ENCODE results near the gene ORAI2. TPM values are rescaled to one million over a fixed set of nuclear protein-coding genes. Genes with fewer than 3 reads are reported as not detected.

The ORAI2 gene
- total and polyA plus RNA-seq, 8 donors = 8.8 to 38.2 (median 13.2) TPM

DNA sequence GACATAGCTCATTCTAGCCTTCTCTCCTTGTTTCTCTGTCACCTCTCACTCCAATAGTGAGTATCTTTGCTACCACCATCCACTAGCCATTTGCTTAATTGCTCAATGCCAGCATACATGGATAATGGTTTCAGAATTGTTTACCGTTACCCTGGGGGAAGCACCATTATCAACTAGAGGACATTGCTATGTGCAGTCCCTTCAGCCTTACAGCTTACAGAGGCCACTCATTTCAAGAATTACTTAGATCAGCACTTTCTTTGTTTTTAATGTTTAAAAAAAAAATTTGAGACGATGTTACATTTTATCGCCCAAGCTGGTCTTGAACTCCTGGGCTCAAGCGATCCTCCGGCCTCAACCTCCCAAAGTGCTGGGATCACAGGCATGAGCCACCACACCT, 14.8 kb upstream of the ORAI2 start:
- TF ChIP-seq, protein P1, sequence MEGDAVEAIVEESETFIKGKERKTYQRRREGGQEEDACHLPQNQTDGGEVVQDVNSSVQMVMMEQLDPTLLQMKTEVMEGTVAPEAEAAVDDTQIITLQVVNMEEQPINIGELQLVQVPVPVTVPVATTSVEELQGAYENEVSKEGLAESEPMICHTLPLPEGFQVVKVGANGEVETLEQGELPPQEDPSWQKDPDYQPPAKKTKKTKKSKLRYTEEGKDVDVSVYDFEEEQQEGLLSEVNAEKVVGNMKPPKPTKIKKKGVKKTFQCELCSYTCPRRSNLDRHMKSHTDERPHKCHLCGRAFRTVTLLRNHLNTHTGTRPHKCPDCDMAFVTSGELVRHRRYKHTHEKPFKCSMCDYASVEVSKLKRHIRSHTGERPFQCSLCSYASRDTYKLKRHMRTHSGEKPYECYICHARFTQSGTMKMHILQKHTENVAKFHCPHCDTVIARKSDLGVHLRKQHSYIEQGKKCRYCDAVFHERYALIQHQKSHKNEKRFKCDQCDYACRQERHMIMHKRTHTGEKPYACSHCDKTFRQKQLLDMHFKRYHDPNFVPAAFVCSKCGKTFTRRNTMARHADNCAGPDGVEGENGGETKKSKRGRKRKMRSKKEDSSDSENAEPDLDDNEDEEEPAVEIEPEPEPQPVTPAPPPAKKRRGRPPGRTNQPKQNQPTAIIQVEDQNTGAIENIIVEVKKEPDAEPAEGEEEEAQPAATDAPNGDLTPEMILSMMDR (IDR thresholded peaks at IDR 0.05) = no peak
- H3K27ac ChIP-seq = peak overlapping the region in 1 of 2 donors; percentile 37
- peaks cover 0 to 60% of the 10 kb centered on the region in 2 donors for H3K36me3 ChIP-seq
- intact Hi-C loops (cut with DNase I) = no loop called here
- no peak overlapping the region for H3K4me3 ChIP-seq
- H3K27me3 ChIP-seq = no peaks in the 10 kb centered on the region
- DNase-seq (no peak), ATAC-seq (no peak)
- no peaks in the 10 kb centered on the region for H3K9me3 ChIP-seq
- peaks cover 0 to 33% of the 10 kb centered on the region in 2 donors for H3K4me1 ChIP-seq

DNA sequence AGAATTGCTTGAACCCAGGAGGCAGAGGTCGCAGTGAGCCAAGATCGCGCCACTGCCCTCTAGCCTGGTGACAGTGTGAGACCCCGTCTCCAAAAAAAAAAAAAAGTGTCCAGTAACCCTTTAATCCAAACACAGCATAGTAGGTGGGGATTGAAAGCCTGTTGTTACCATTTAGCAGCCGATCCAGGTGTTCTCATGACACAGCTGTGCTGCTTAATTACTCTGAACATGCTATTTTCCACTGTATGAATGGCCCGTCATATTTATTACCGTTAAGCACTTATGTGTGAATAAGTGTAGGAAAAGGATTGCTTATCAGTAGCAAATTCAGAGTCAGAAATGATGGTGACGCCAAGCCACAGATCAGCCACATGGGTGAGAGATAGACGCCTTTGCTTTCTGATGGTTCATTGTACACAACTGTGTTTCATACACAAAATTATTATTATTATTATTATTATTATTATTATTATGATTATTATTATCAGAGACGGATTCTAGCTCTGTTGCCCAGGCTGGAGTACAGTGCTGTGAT, 11.6 kb upstream of the ORAI2 start:
- DNase-seq (no peak), ATAC-seq (no peak)
- Histone ChIP-seq H3K27me3 (no peaks in the 10 kb centered on the region), H3K27ac (peak overlapping the region in 1 of 2 donors; percentile 80), H3K9me3 (no peaks in the 10 kb centered on the region), H3K36me3 (peaks cover 0 to 61% of the 10 kb centered on the region in 2 donors), H3K4me1 (peaks cover 0 to 41% of the 10 kb centered on the region in 2 donors), H3K4me3 (no peak overlapping the region)
- TF ChIP-seq, protein P1 (IDR thresholded peaks at IDR 0.05) = no peak
- intact Hi-C loops (cut with DNase I) = no loop called here

DNA sequence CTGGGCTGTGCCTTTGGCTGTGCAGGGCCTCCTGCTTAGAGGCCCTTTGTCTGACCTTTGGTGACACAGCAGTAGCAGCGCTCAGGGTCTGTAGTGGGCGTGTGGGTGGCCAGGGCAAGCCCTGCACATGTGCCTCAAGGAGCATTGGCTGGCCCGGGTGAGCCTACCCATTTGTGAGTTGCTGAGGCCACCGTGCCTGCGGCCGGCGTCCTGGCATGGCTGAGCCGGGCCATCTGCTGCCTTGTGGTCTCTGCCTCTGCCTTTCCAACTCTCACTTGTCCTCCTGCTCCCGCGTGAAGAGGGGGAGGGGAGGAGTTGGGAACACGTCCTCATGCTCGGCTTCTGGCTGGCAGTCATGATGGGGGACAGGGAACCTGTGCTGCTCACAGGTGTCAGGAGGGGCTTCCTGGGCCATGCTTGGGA, 9.2 kb upstream of the ORAI2 start:
- H3K9me3 ChIP-seq = no peaks in the 10 kb centered on the region
- peak overlapping the region in 1 of 2 donors; percentile 97 for H3K27ac ChIP-seq
- DNase-seq (no peak), ATAC-seq (no peak)
- intact Hi-C loops (cut with DNase I) = no loop called here
- peaks cover 0 to 47% of the 10 kb centered on the region in 2 donors for H3K36me3 ChIP-seq
- H3K4me3 ChIP-seq = no peak overlapping the region
- TF ChIP-seq, protein P1 (IDR thresholded peaks at IDR 0.05) = no peak
- H3K27me3 ChIP-seq = no peaks in the 10 kb centered on the region
- H3K4me1 ChIP-seq = peaks cover 0 to 62% of the 10 kb centered on the region in 2 donors

DNA sequence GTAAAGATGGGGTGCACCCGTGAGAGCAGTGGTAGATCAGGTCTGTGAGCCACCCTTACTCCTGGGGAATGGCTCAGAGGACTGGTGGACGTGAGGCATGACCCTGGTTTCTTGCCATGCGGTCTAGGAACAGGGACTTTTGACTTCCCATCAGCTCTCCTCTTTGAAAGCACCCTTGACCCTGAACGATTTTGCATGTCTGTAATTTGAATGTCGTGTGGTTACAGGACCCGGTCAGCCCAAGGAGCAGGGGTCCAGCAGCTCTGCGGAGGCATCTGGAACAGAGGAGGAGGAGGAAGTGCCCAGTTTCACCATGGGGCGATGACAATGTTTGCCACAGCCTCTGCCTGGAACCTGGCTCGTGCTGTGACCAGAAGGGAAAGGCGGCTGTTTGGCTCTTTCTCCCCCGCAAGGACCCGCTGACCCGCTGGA, 8.6 kb upstream of the ORAI2 start:
- peak; percentile 15 for ATAC-seq
- TF ChIP-seq, protein P1 (IDR thresholded peaks at IDR 0.05) = no peak
- Histone ChIP-seq H3K4me1 (peaks cover 0 to 69% of the 10 kb centered on the region in 2 donors), H3K27me3 (no peaks in the 10 kb centered on the region), H3K9me3 (no peaks in the 10 kb centered on the region), H3K27ac (peak overlapping the region in 1 of 2 donors; percentile 97), H3K36me3 (peaks cover 0 to 46% of the 10 kb centered on the region in 2 donors), H3K4me3 (no peak overlapping the region)
- peak in 1 of 4 donors; percentile 51 for DNase-seq
- intact Hi-C loops (cut with DNase I) = no loop called here

DNA sequence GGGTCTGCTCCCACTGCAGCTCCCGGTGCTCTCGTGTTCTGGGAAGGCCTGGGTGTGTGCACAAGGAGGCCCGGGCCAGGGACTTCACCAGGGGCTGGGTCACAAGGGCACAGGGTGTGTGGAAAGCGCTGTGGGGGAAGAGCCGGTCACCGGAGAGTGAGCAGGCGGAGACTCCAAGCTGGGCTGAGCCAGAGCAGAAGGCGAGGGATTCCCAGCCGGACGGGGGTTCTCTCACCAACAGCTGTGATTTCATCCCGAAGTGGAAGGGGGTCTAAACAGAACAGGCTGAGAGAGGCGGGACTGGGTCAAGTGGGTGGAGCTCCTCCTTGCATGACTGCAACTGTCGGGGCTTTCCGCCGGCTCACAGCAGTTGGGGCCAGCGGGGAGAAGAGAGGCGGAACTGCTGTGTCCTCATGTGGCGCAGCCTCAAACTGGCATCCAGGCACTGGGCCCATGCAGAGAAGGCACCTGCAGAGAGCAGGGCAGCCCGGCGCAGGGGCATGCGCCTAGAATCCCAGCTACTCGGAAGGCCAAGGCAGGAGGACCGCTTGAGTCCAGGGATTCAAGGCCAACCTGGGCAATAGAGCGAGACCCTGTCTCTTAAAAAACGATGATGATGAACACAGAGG, 7.6 kb upstream of the ORAI2 start:
- H3K4me3 ChIP-seq = peak overlapping the region in 1 of 2 donors; percentile 16
- peaks cover 0 to 68% of the 10 kb centered on the region in 2 donors for H3K4me1 ChIP-seq
- TF ChIP-seq, protein P1 (IDR thresholded peaks at IDR 0.05) = no peak
- intact Hi-C loops (cut with DNase I) = no loop called here
- H3K9me3 ChIP-seq = no peaks in the 10 kb centered on the region
- H3K27ac ChIP-seq = peak overlapping the region; percentile 79 to 97
- peak; percentile 78 for ATAC-seq
- H3K27me3 ChIP-seq = no peaks in the 10 kb centered on the region
- H3K36me3 ChIP-seq = peaks cover 0 to 39% of the 10 kb centered on the region in 2 donors
- DNase-seq = peak in 2 of 4 donors; percentile 87 to 94
